Tibial nerve (tissue), 4 donors: ENCODE data around the gene LIPC. TPM values are rescaled to one million over a fixed set of nuclear protein-coding genes. Genes with fewer than 3 reads are reported as not detected.

ENCODE experiments used
- DNase-seq, 2 donors: peaks; one replicate each; pipeline ENCODE4 v3.0.0-alpha.2; 2019; ENCODE audit warnings: low spot score in 2 of 2
- H3K27ac ChIP-seq, 4 donors: fragments of 200-600 bp; sonication (generic) in 3 of 4; one replicate each; pipeline ENCODE4 v1.5.1; 2017 to 2019; ENCODE audit warnings: mild to moderate bottlenecking in 1 of 4
- H3K27me3 ChIP-seq, 2 donors: fragments of 200-600 bp; sonication (generic) in 1 of 2; one replicate each; pipeline versions ENCODE4 v1.5.1 to v1.6.0; 2017 to 2019
- H3K36me3 ChIP-seq, 3 donors: fragments of 200-600 bp; sonication (generic); one replicate each; pipeline ENCODE4 v1.5.1; 2018 to 2019
- H3K4me1 ChIP-seq, 4 donors: fragments of 200-600 bp; sonication (generic) in 3 of 4; one replicate each; pipeline ENCODE4 v1.5.1; 2017 to 2019
- H3K4me3 ChIP-seq, 4 donors: fragments of 200-600 bp; sonication (generic) in 3 of 4; one replicate each; pipeline ENCODE4 v1.5.1; 2017 to 2019; ENCODE audit warnings: mild to moderate bottlenecking in 1 of 4, moderate library complexity in 1 of 4
- H3K9me3 ChIP-seq, 4 donors: fragments of 200-600 bp; sonication (generic) in 3 of 4; one replicate each; pipeline ENCODE4 v1.5.1; 2017 to 2019
- CTCF ChIP-seq, 5 experiments: fragments of 200-600 bp in 3 of 5; fragments of 450-650 bp in 2 of 5; sonication (generic) in 3 of 5; IDR thresholded peaks; one replicate each; pipeline ENCODE4 v1.5.1; 2016 to 2019; ENCODE audit warnings: antibody characterized with exemption in 5 of 5, mild to moderate bottlenecking in 3 of 5, moderate library complexity in 2 of 5
- EP300 ChIP-seq, 2 donors: sonication (generic); formaldehyde crosslinking; IDR thresholded peaks; one replicate each; pipeline ENCODE4 v1.6.1; 2017; ENCODE audit warnings: antibody characterized with exemption in 2 of 2, mild to moderate bottlenecking in 1 of 2
- POLR2A ChIP-seq, 2 donors: fragments of 450-650 bp; IDR thresholded peaks; one replicate each; pipeline ENCODE4 v1.6.1; 2017; ENCODE audit warnings: antibody characterized with exemption in 2 of 2, mild to moderate bottlenecking in 2 of 2, moderate library complexity in 2 of 2
- WGBS, 2 donors: methylation state at CpG; one replicate each; pipeline ENCODE4 v1.1.5; 2018; 5-methylcytosine and 5-hydroxymethylcytosine counted together
- small RNA-seq: library from RNA; depleted of rRNA; stranded (forward); fragments of <200 nt; gene quantifications from one replicate; pipeline ENCODE3, GENCODE V24; 2016
- total RNA-seq, 4 donors: library from RNA; depleted of rRNA; stranded (reverse); fragments of >200 nt; gene quantifications; one replicate each; pipeline ENCODE4 v1.1.0, GENCODE V29; 2016

The LIPC gene
- total RNA-seq, 4 donors from 2014 or later = 11.2 to 18.4 (median 14.7) TPM

- peaks cover 0 to 44% (median 5%) of the 10 kb centered on the region in 4 donors for H3K9me3 ChIP-seq
- H3K36me3 ChIP-seq = peaks cover 0 to 70% (median 0%) of the 10 kb centered on the region in 3 donors
- H3K27ac ChIP-seq = no peak overlapping the region
- WGBS, 2 donors = 97% methylated on average over 6 of the region's 6 CpGs
- no peak overlapping the region for H3K4me3 ChIP-seq
- no peak for DNase-seq
- H3K27me3 ChIP-seq = no peaks in the 10 kb centered on the region
- TF ChIP-seq POLR2A (IDR thresholded peaks at IDR 0.05) (no peak), CTCF (IDR thresholded peaks at IDR 0.05) (no peak), EP300 (IDR thresholded peaks at IDR 0.05) (no peak)
- no peaks in the 10 kb centered on the region for H3K4me1 ChIP-seq
Measured at GRCh38 chr15:58611731-58612676, 180.2 kb downstream of the LIPC start.

GRCh38 chr15:58616171-58616570 is 184.4 kb downstream of the LIPC start:
- DNase-seq = no peak
- H3K4me1 ChIP-seq = no peaks in the 10 kb centered on the region
- WGBS, 2 donors = 94 to 95% methylated on average over 1 of the region's 1 CpG
- H3K4me3 ChIP-seq = no peak overlapping the region
- no peak overlapping the region for H3K27ac ChIP-seq
- peaks cover 0 to 54% (median 8%) of the 10 kb centered on the region in 4 donors for H3K9me3 ChIP-seq
- TF ChIP-seq CTCF (IDR thresholded peaks at IDR 0.05) (no peak), POLR2A (IDR thresholded peaks at IDR 0.05) (no peak), EP300 (IDR thresholded peaks at IDR 0.05) (no peak)
- no peaks in the 10 kb centered on the region for H3K27me3 ChIP-seq
- peaks cover 0 to 96% (median 5%) of the 10 kb centered on the region in 3 donors for H3K36me3 ChIP-seq

Small RNA genes lying within 50 kb of the gene (small RNA-seq; reads per million reads assigned to genes)
- not detected for gene AC084781.2
